CD14-positive monocyte (primary cell): ENCODE results near the gene COPG2. TPM values are rescaled to one million over a fixed set of nuclear protein-coding genes. Genes with fewer than 3 reads are reported as not detected.

Source experiments
- DNase-seq, 3 donors: peaks; one replicate each; pipeline ENCODE4 v3.0.0-alpha.2; 2011 to 2022
- H2AFZ ChIP-seq: 2 replicates; pipeline ENCODE4 v1.6.0; 2012; ENCODE audit warnings: mild to moderate bottlenecking, low read depth, low read length, inconsistent platforms; ENCODE audit not compliant: insufficient read depth, poor library complexity, severe bottlenecking
- H3K27ac ChIP-seq, 2 donors: 1 replicate in 1 of 2; 2 replicates in 1 of 2; pipeline ENCODE4 v1.5.1; 2012 to 2013; ENCODE audit warnings: low read length in 2 of 2, control low read depth in 1 of 2, inconsistent platforms in 1 of 2, low read depth in 1 of 2, mild to moderate bottlenecking in 1 of 2
- H3K27me3 ChIP-seq, 2 donors: one replicate each; pipeline versions ENCODE4 v1.6.0 to v1.6.1; 2011 to 2013; ENCODE audit warnings: low read length in 2 of 2; ENCODE audit not compliant: control insufficient read depth in 2 of 2, insufficient read depth in 2 of 2
- H3K36me3 ChIP-seq, 2 donors: replicated peaks in 1 of 2; 1 replicate in 1 of 2; 2 replicates in 1 of 2; pipeline versions ENCODE4 v1.5.1 to v1.6.1; 2012 to 2013; ENCODE audit warnings: low read length in 2 of 2, control low read depth in 1 of 2, inconsistent platforms in 1 of 2, mild to moderate bottlenecking in 1 of 2; ENCODE audit not compliant: insufficient read depth in 2 of 2, control insufficient read depth in 1 of 2
- H3K4me1 ChIP-seq, 2 donors: 1 replicate in 1 of 2; 2 replicates in 1 of 2; pipeline versions ENCODE4 v1.5.1 to v1.6.1; 2012 to 2013; ENCODE audit warnings: low read length in 2 of 2, control low read depth in 1 of 2, inconsistent platforms in 1 of 2, mild to moderate bottlenecking in 1 of 2, moderate library complexity in 1 of 2; ENCODE audit not compliant: insufficient read depth in 2 of 2, control insufficient read depth in 1 of 2
- H3K4me2 ChIP-seq: replicated peaks from 2 replicates; pipeline ENCODE3; 2012; ENCODE audit warnings: low read length, moderate library complexity, mild to moderate bottlenecking; ENCODE audit not compliant: poor library complexity, severe bottlenecking; ENCODE audit errors: extremely low read depth
- H3K4me3 ChIP-seq, 3 experiments: fragments of 200-600 bp in 1 of 3; sonication (generic) in 1 of 3; replicated peaks in 1 of 3; 1 replicate in 2 of 3; 2 replicates in 1 of 3; pipeline ENCODE4 v1.5.1; 2011 to 2013; ENCODE audit warnings: low read length in 3 of 3, mild to moderate bottlenecking in 3 of 3, control low read depth in 2 of 3, low read depth in 2 of 3, inconsistent platforms in 1 of 3, moderate library complexity in 1 of 3
- H3K79me2 ChIP-seq: 2 replicates; pipeline ENCODE4 v1.6.0; 2012; ENCODE audit warnings: mild to moderate bottlenecking, control low read depth, inconsistent platforms, low read length, moderate library complexity; ENCODE audit not compliant: insufficient read depth
- H3K9ac ChIP-seq: 2 replicates; pipeline ENCODE4 v1.6.0; 2017; ENCODE audit warnings: low read length, mild to moderate bottlenecking; ENCODE audit not compliant: insufficient read depth, poor library complexity, severe bottlenecking
- H3K9me3 ChIP-seq, 2 donors: replicated peaks in 1 of 2; 1 replicate in 1 of 2; 2 replicates in 1 of 2; pipeline versions ENCODE4 v1.5.1 to v1.6.1; 2012 to 2013; ENCODE audit warnings: low read length in 2 of 2, control low read depth in 1 of 2; ENCODE audit not compliant: control insufficient read depth in 1 of 2, insufficient read depth in 1 of 2
- H4K20me1 ChIP-seq: 2 replicates; pipeline ENCODE4 v1.6.0; 2012; ENCODE audit warnings: mild to moderate bottlenecking, low read length, control low read depth, moderate library complexity; ENCODE audit not compliant: insufficient read depth
- H3K27ac Mint-ChIP-seq, 7 donors: one replicate each; pipeline ENCODE4 v1.8.0; 2020; ENCODE audit warnings: mild to moderate bottlenecking in 7 of 7, mixed read lengths in 7 of 7, moderate library complexity in 6 of 7, inconsistent platforms in 2 of 7
- H3K27me3 Mint-ChIP-seq, 3 donors: one replicate each; pipeline ENCODE4 v1.8.0; 2021 to 2022; ENCODE audit warnings: low read depth in 3 of 3, mild to moderate bottlenecking in 3 of 3, mixed read lengths in 3 of 3, moderate library complexity in 3 of 3, inconsistent platforms in 1 of 3
- H3K36me3 Mint-ChIP-seq, 2 donors: one replicate each; pipeline ENCODE4 v1.8.0; 2020; ENCODE audit warnings: mixed read lengths in 2 of 2, inconsistent platforms in 1 of 2, mild to moderate bottlenecking in 1 of 2
- H3K4me1 Mint-ChIP-seq: one replicate; pipeline ENCODE4 v1.8.0; 2020; ENCODE audit warnings: mild to moderate bottlenecking, mixed read lengths
- H3K4me3 Mint-ChIP-seq, 2 donors: one replicate each; pipeline ENCODE4 v1.8.0; 2020; ENCODE audit warnings: mild to moderate bottlenecking in 2 of 2, mixed read lengths in 2 of 2, moderate library complexity in 1 of 2
- H3K9me3 Mint-ChIP-seq, 7 donors: one replicate each; pipeline ENCODE4 v1.8.0; 2020 to 2022; ENCODE audit warnings: mixed read lengths in 7 of 7, mild to moderate bottlenecking in 6 of 7, moderate library complexity in 6 of 7, inconsistent platforms in 2 of 7
- WGBS: methylation state at CpG from one replicate; pipeline ENCODE4 v1.1.5; 2013; ENCODE audit warnings: missing lambda C conversion rate; ENCODE audit not compliant: insufficient coverage; 5-methylcytosine and 5-hydroxymethylcytosine counted together
- intact Hi-C, 2 donors: fragments of 100-400 bp; cut with micrococcal nuclease; formaldehyde crosslinking; loops; one replicate each; pipeline versions ENCODE4 v1.15.0 to v1.15.1; 2023
- polyA plus RNA-seq, 3 donors: library from polyadenylated mRNA; depleted of rRNA in 1 of 3; unstranded in 2 of 3; stranded (reverse) in 1 of 3; fragments of 300-500 nt in 2 of 3; fragments of >200 nt in 1 of 3; fragmentation: Illumina TruSeq in 2 of 3; gene quantifications; 1 replicate in 2 of 3; 2 replicates in 1 of 3; pipeline ENCODE4 v1.2.3, GENCODE V29; 2012 to 2021
- TF ChIP-seq, protein P1 (sequence below): fragments of 200-600 bp; IDR thresholded peaks from one replicate; pipeline ENCODE4 v1.8.0; 2022; ENCODE audit warnings: antibody characterized with exemption, mild to moderate bottlenecking

COPG2 gene
- polyA plus RNA-seq, 3 donors, result 2.7 to 10.3 (median 9.6) TPM

DNA sequence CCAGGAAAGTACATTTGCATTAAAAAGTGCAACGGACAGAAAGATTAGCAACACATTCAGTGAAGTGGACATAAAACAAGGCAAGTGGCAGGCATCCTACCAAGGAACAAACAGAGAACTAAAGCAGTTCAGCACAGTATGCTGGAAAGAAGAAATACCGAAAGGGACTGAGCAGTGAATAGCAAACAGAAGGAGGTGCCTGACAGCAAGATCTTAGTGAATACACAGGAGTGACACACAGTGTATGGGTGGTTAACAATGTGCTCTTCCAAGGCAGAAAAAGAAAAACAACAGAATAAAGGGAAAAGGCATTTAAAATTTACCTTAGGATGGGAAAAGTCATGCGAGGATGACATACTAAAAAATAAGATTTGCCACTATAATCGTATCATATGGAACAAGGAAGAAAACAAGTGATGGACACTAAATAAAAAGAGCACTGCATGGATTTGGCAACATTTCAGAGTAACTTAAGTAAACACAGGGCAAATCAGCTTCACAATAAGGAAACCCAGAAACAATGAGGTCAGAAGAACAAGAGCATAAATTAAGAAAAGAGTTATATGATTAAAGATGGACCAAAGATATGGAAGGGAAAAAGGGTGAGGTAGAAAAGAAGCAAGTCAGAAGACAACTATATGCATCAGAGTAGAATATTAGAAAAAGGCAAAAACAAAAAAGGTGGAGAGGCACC, 147.1 kb downstream of the COPG2 start:
- H3K9me3 Mint-ChIP-seq, result no peaks in the 10 kb centered on the region
- intact Hi-C loops, result no loop called here
- no peak overlapping the region for H3K4me2 ChIP-seq
- no peaks in the 10 kb centered on the region for H3K4me1 Mint-ChIP-seq
- H3K9ac ChIP-seq, result no peak overlapping the region
- H3K4me3 Mint-ChIP-seq, result no peak overlapping the region
- 100% methylated on average over 2 of the region's 4 CpGs for WGBS
- no peaks in the 10 kb centered on the region for H3K27me3 ChIP-seq
- no peaks in the 10 kb centered on the region for H3K27me3 Mint-ChIP-seq
- no peak overlapping the region for H3K27ac Mint-ChIP-seq
- H3K9me3 ChIP-seq, result no peaks in the 10 kb centered on the region
- no peaks in the 10 kb centered on the region for H3K79me2 ChIP-seq
- no peak overlapping the region for H3K27ac ChIP-seq
- no peak overlapping the region for H3K4me3 ChIP-seq
- no peak overlapping the region for H2AFZ ChIP-seq
- H3K36me3 ChIP-seq, result peaks cover 0 to 10% of the 10 kb centered on the region in 2 donors
- H3K36me3 Mint-ChIP-seq, result no peaks in the 10 kb centered on the region
- H4K20me1 ChIP-seq, result no peaks in the 10 kb centered on the region
- DNase-seq, result no peak
- H3K4me1 ChIP-seq, result no peaks in the 10 kb centered on the region
- TF ChIP-seq, protein P1, sequence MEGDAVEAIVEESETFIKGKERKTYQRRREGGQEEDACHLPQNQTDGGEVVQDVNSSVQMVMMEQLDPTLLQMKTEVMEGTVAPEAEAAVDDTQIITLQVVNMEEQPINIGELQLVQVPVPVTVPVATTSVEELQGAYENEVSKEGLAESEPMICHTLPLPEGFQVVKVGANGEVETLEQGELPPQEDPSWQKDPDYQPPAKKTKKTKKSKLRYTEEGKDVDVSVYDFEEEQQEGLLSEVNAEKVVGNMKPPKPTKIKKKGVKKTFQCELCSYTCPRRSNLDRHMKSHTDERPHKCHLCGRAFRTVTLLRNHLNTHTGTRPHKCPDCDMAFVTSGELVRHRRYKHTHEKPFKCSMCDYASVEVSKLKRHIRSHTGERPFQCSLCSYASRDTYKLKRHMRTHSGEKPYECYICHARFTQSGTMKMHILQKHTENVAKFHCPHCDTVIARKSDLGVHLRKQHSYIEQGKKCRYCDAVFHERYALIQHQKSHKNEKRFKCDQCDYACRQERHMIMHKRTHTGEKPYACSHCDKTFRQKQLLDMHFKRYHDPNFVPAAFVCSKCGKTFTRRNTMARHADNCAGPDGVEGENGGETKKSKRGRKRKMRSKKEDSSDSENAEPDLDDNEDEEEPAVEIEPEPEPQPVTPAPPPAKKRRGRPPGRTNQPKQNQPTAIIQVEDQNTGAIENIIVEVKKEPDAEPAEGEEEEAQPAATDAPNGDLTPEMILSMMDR, result no peak

DNA sequence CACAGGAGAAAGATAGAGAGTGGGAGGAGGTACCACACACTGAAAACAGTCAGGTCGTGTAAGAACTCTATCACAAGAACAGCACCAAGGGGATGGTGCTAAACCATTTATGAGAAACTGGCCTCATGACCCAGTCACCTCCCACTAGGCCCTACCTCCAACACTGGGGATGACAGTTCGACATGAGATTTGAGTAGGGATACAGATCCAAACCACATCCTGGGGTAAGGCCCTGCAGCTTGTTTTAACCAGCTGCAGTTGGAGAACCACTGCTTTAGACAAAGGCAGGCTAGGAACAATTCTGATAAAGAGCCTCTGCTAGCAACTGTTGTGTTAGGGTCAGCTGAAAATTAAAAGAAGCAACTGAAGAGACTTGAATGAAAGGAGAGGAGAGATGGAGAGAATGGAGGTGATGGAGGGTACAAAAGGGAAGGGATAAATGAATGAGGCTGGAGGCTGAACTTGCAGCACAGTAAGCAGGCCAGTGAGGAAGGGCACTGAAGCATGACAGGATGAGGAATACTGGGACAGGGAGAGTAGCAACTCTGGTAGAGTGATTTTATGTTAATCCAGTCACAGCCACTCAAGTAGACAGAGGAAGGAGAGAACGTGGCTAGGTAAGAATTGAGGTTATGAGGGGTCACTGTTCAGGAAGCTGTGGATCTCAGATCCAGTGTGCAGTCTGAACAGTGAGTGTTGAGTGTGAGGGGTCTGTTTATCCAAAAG, 153.1 kb downstream of the COPG2 start:
- no peaks in the 10 kb centered on the region for H3K79me2 ChIP-seq
- H3K27me3 Mint-ChIP-seq, result no peaks in the 10 kb centered on the region
- H3K27ac Mint-ChIP-seq, result no peak overlapping the region
- H3K27ac ChIP-seq, result no peak overlapping the region
- no peak overlapping the region for H2AFZ ChIP-seq
- DNase-seq, result no peak
- no peak overlapping the region for H3K4me3 Mint-ChIP-seq
- H3K9me3 Mint-ChIP-seq, result no peaks in the 10 kb centered on the region
- no peaks in the 10 kb centered on the region for H3K9me3 ChIP-seq
- H3K36me3 ChIP-seq, result peaks cover 0 to 25% of the 10 kb centered on the region in 2 donors
- intact Hi-C loops, result no loop called here
- H3K4me1 Mint-ChIP-seq, result no peaks in the 10 kb centered on the region
- peaks cover 2% of the 10 kb centered on the region in 2 donors for H3K36me3 Mint-ChIP-seq
- H4K20me1 ChIP-seq, result no peaks in the 10 kb centered on the region
- H3K27me3 ChIP-seq, result no peaks in the 10 kb centered on the region
- no peak overlapping the region for H3K9ac ChIP-seq
- H3K4me3 ChIP-seq, result no peak overlapping the region
- no peaks in the 10 kb centered on the region for H3K4me1 ChIP-seq
- TF ChIP-seq, protein P1, result no peak
- H3K4me2 ChIP-seq, result no peak overlapping the region
- 60% methylated on average over 1 of the region's 3 CpGs for WGBS
